ENCODE data around the gene SHROOM3.
"Not testable (repeated sequence)": the region's sequence is repeated elsewhere in the genome, so short reads cannot be mapped to it uniquely, and the experiment has no call there.

SHROOM3 gene

GRCh38 chr4:76601791-76602190 lies 166.8 kb downstream of the SHROOM3 start:
- no peak for DNase-seq

GRCh38 chr4:76605099-76605563 lies 170.1 kb downstream of the SHROOM3 start:
- no peak for DNase-seq

GRCh38 chr4:76606645-76607265 lies 171.7 kb downstream of the SHROOM3 start:
- no peak for DNase-seq

- no peak for DNase-seq
These were observed 172.3 kb downstream of the SHROOM3 start for GRCh38 chr4:76607266-76607799.

- DNase-seq, result no peak
These were observed 172.8 kb downstream of the SHROOM3 start for GRCh38 chr4:76607846-76608245.

- not testable (repeated sequence) for DNase-seq
These were observed 173.5 kb downstream of the SHROOM3 start for GRCh38 chr4:76608549-76608948.

- DNase-seq, result no peak
These were observed 175.9 kb downstream of the SHROOM3 start for GRCh38 chr4:76610751-76611547.

GRCh38 chr4:76611616-76612207 lies 176.7 kb downstream of the SHROOM3 start:
- no peak for DNase-seq

- DNase-seq, result no peak
These were observed 179.6 kb downstream of the SHROOM3 start for GRCh38 chr4:76614589-76614988.

- DNase-seq, result no peak
These were observed 181.0 kb downstream of the SHROOM3 start for GRCh38 chr4:76615999-76616398.

- DNase-seq, result no peak
These were observed 181.5 kb downstream of the SHROOM3 start for GRCh38 chr4:76616526-76616925.

GRCh38 chr4:76620723-76621468 lies 185.9 kb downstream of the SHROOM3 start:
- no peak for DNase-seq

- no peak for DNase-seq
These were observed 187.1 kb downstream of the SHROOM3 start for GRCh38 chr4:76622126-76622525.

- DNase-seq, result no peak
These were observed 187.7 kb downstream of the SHROOM3 start for GRCh38 chr4:76622717-76623116.

GRCh38 chr4:76623217-76624045 lies 188.4 kb downstream of the SHROOM3 start:
- no peak for DNase-seq

- no peak for DNase-seq
These were observed 189.2 kb downstream of the SHROOM3 start for GRCh38 chr4:76624241-76624681.

- no peak for DNase-seq
These were observed 190.1 kb downstream of the SHROOM3 start for GRCh38 chr4:76624931-76625715.

- DNase-seq, result no peak
These were observed 191.8 kb downstream of the SHROOM3 start for GRCh38 chr4:76626686-76627465.

GRCh38 chr4:76628251-76628650 lies 193.2 kb downstream of the SHROOM3 start:
- DNase-seq, result no peak

- no peak for DNase-seq
These were observed 195.7 kb downstream of the SHROOM3 start for GRCh38 chr4:76630741-76631140.

Measured in activated CD8-positive, alpha-beta memory T cell treated with anti-CD3 and anti-CD28 coated beads, Interleukin-2, amount 50 U/mL, for 4 hours (primary cell).